ENCODE results near the gene TBC1D14. TPM values are rescaled to one million over a fixed set of nuclear protein-coding genes. Genes with fewer than 3 reads are reported as not detected.
A peak's percentile ranks its signal among the peaks of the same experiment; 100 is the strongest.

TBC1D14 gene
- total RNA-seq, 4 donors from 2014 or later: 39.8 to 47.0 (median 46.0) TPM

GRCh38 chr4:6916587-6917460, 7.2 kb downstream of the TBC1D14 start:
- Histone ChIP-seq H3K27ac (peak overlapping the region in 2 of 3 donors; percentile 59 to 64), H3K9me3 (no peaks in the 10 kb centered on the region), H3K36me3 (no peaks in the 10 kb centered on the region), H3K27me3 (no peaks in the 10 kb centered on the region), H3K4me1 (peaks cover 26 to 47% of the 10 kb centered on the region in 2 donors), H3K4me3 (replicated peaks in 1 of 3) (no peak overlapping the region)
- WGBS, 2 donors: 75% methylated on average over 14 to 15 of the region's 15 CpGs
- TF ChIP-seq POLR2A (IDR thresholded peaks at IDR 0.05) (no peak), CTCF (IDR thresholded peaks at IDR 0.05) (no peak)
- DNase-seq: no peak
- intact Hi-C loops (cut with DNase I): no loop called here

DNA sequence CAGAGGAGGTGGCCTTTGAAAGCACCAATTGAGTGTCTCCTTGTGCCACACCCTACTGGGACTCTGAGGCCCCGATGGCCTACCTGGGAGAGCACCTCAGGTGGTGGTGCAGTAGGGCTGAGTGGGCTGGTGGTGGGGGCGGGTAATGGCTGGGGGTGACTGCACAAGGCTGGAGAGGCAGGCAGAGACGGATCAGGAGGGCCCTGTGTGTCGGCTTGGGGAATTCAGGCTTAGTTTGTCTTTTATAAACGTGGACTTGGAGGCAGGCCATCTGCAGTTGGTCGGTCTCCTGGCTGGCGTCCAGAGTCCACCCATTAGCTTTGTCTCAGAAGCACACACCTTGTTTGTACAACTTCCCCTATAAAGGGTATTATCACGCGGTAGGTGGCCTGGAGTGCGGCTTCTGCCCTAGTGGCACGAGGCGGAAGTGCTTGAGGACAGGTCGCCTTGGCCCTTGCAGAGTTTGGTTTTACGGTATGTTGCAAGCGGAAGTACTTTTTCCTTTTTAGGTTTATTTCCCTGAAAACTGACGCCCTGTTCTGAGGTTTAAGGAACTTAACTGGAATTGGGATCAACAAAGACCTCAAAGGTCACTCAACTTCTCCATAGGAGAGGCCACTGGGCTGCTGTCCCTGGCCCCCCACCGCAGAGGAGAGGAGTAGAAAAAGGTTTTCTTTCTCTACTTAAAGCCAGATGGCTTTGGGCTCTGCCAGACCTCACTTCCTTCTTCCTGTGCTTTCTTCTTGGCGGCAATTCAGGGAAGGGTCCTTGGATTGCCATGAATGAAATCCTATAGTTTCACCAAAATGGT, 8.0 kb downstream of the TBC1D14 start:
- peaks cover 26 to 47% of the 10 kb centered on the region in 2 donors for H3K4me1 ChIP-seq
- H3K27me3 ChIP-seq: no peaks in the 10 kb centered on the region
- intact Hi-C loops (cut with DNase I): no loop called here
- peak; percentile 92 to 97 for DNase-seq
- peak; percentile 25 to 72 (median 58) for TF ChIP-seq CTCF (IDR thresholded peaks at IDR 0.05)
- no peak for TF ChIP-seq POLR2A (IDR thresholded peaks at IDR 0.05)
- H3K4me3 ChIP-seq (replicated peaks in 1 of 3): no peak overlapping the region
- WGBS, 2 donors: 22 to 28% methylated on average over 18 of the region's 18 CpGs
- no peaks in the 10 kb centered on the region for H3K9me3 ChIP-seq
- peak overlapping the region in 2 of 3 donors; percentile 59 to 64 for H3K27ac ChIP-seq
- H3K36me3 ChIP-seq: no peaks in the 10 kb centered on the region

GRCh38 chr4:6918338-6918737, 8.7 kb downstream of the TBC1D14 start:
- H3K4me3 ChIP-seq (replicated peaks in 1 of 3): no peak overlapping the region
- 50 to 69% methylated on average over 7 of the region's 7 CpGs for WGBS, 2 donors
- H3K27ac ChIP-seq: peak overlapping the region in 2 of 3 donors; percentile 59 to 64
- TF ChIP-seq POLR2A (IDR thresholded peaks at IDR 0.05) (no peak), CTCF (IDR thresholded peaks at IDR 0.05) (no peak)
- peaks cover under 1% of the 10 kb centered on the region in 2 donors for H3K36me3 ChIP-seq
- DNase-seq: no peak
- H3K4me1 ChIP-seq: peaks cover 26 to 50% of the 10 kb centered on the region in 2 donors
- H3K9me3 ChIP-seq: no peaks in the 10 kb centered on the region
- H3K27me3 ChIP-seq: no peaks in the 10 kb centered on the region
- intact Hi-C loops (cut with DNase I): no loop called here

DNA sequence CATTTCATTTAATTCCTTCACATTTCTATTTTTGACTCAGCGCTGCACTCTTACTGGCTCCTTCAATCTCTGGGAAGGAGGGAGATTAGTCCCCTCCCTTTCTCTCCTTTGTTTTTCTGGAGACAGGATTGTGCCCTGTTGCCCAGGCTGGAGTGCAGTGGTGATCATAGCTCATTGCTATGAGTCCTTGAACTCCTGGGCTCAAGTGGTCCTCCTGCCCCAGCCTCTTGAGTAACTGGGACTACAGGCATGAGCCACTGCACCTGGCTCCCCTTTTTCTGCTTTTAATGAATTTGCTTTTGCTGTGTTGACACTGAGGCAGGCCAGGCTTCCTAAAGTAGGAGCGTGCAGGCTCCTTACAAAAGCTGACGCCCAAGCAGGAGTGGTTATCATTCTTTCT, 10.5 kb downstream of the TBC1D14 start:
- Histone ChIP-seq H3K4me3 (replicated peaks in 1 of 3) (no peak overlapping the region), H3K9me3 (no peaks in the 10 kb centered on the region), H3K27me3 (no peaks in the 10 kb centered on the region), H3K4me1 (peaks cover 26 to 51% of the 10 kb centered on the region in 2 donors), H3K27ac (peak overlapping the region in 2 of 3 donors; percentile 15 to 49), H3K36me3 (peaks cover 4 to 7% of the 10 kb centered on the region in 2 donors)
- peak; percentile 89 to 93 for DNase-seq
- 20 to 35% methylated on average over 3 of the region's 3 CpGs for WGBS, 2 donors
- TF ChIP-seq CTCF (IDR thresholded peaks at IDR 0.05) (no peak), POLR2A (IDR thresholded peaks at IDR 0.05) (no peak)
- intact Hi-C loops (cut with DNase I): no loop called here
